H9 (cell line): ENCODE data around the gene KDM2B. TPM values are rescaled to one million over a fixed set of nuclear protein-coding genes. Genes with fewer than 3 reads are reported as not detected.

Experiments
- DNase-seq: peaks from one replicate; pipeline ENCODE4 v3.0.0-alpha.2; 2017
- H2AFZ ChIP-seq: one replicate; pipeline ENCODE4 v1.6.1; 2013; ENCODE audit warnings: mild to moderate bottlenecking, low read length, control low read depth, moderate library complexity
- H2AK5ac ChIP-seq: 2 replicates; pipeline ENCODE4 v1.6.1; 2013; ENCODE audit warnings: low read length, control low read depth, mixed read lengths; ENCODE audit not compliant: insufficient read length
- H2BK120ac ChIP-seq: one replicate; pipeline ENCODE4 v1.6.1; 2013; ENCODE audit warnings: low read depth, mild to moderate bottlenecking, low read length, control low read depth, inconsistent platforms; ENCODE audit not compliant: poor library complexity, severe bottlenecking
- H2BK12ac ChIP-seq: 2 replicates; pipeline ENCODE4 v1.6.1; 2013; ENCODE audit warnings: low read length, control low read depth, mixed read lengths, low read depth; ENCODE audit not compliant: insufficient read length
- H2BK15ac ChIP-seq: 2 replicates; pipeline ENCODE4 v1.6.1; 2013; ENCODE audit warnings: low read depth, low read length, control low read depth
- H2BK20ac ChIP-seq: one replicate; pipeline ENCODE4 v1.6.1; 2013; ENCODE audit warnings: low read depth, mild to moderate bottlenecking, low read length, control low read depth, inconsistent platforms; ENCODE audit not compliant: poor library complexity, severe bottlenecking
- H2BK5ac ChIP-seq: 2 replicates; pipeline ENCODE4 v1.6.1; 2013; ENCODE audit warnings: low read length, control low read depth, mixed read lengths; ENCODE audit not compliant: insufficient read length
- H3K14ac ChIP-seq: 2 replicates; pipeline ENCODE4 v1.6.1; 2013; ENCODE audit warnings: low read length, control low read depth; ENCODE audit not compliant: insufficient read depth
- H3K18ac ChIP-seq: 2 replicates; pipeline ENCODE4 v1.6.1; 2013; ENCODE audit warnings: low read depth, mild to moderate bottlenecking, mixed read lengths, low read length, control low read depth; ENCODE audit not compliant: insufficient read length
- H3K23ac ChIP-seq: 2 replicates; pipeline ENCODE4 v1.6.1; 2013; ENCODE audit warnings: low read length, control low read depth, mixed read lengths, low read depth; ENCODE audit not compliant: insufficient read length
- H3K23me2 ChIP-seq: 2 replicates; pipeline ENCODE4 v1.6.1; 2013; ENCODE audit warnings: low read depth, mild to moderate bottlenecking, mixed read lengths, low read length, control low read depth; ENCODE audit not compliant: insufficient read length, poor library complexity, severe bottlenecking
- H3K27ac ChIP-seq: 2 replicates; pipeline ENCODE4 v1.5.1; 2013; ENCODE audit warnings: low read length, control low read depth, mixed read lengths, low read depth; ENCODE audit not compliant: insufficient read length
- H3K27me3 ChIP-seq: 2 replicates; pipeline ENCODE4 v1.6.1; 2013; ENCODE audit warnings: low read length, control low read depth, inconsistent platforms; ENCODE audit not compliant: insufficient read depth
- H3K4ac ChIP-seq: 2 replicates; pipeline ENCODE4 v1.6.1; 2013; ENCODE audit warnings: low read depth, mild to moderate bottlenecking, control low read depth, inconsistent platforms, low read length, moderate library complexity
- H3K4me1 ChIP-seq: 2 replicates; pipeline ENCODE4 v1.6.1; 2013; ENCODE audit warnings: low read length, control low read depth, inconsistent platforms; ENCODE audit not compliant: insufficient read depth
- H3K4me2 ChIP-seq: 2 replicates; pipeline ENCODE4 v1.6.1; 2013; ENCODE audit warnings: low read length, control low read depth, mixed read lengths; ENCODE audit not compliant: insufficient read length, insufficient read depth
- H3K56ac ChIP-seq: 2 replicates; pipeline ENCODE4 v1.6.1; 2013; ENCODE audit warnings: low read depth, mild to moderate bottlenecking, mixed read lengths, low read length, control low read depth; ENCODE audit not compliant: insufficient read length
- H3K79me1 ChIP-seq: 2 replicates; pipeline ENCODE4 v1.6.1; 2013; ENCODE audit warnings: low read depth, mild to moderate bottlenecking, moderate library complexity, low read length, control low read depth, inconsistent platforms; ENCODE audit not compliant: insufficient read depth, poor library complexity, severe bottlenecking
- H3K79me2 ChIP-seq: 2 replicates; pipeline ENCODE4 v1.6.1; 2013; ENCODE audit warnings: low read length, control low read depth, inconsistent platforms; ENCODE audit not compliant: insufficient read depth
- H3K9ac ChIP-seq: 2 replicates; pipeline ENCODE4 v1.6.1; 2013; ENCODE audit warnings: low read length, control low read depth, mixed read lengths; ENCODE audit not compliant: insufficient read length; ENCODE audit errors: extremely low read depth
- H3K9me3 ChIP-seq: one replicate; pipeline ENCODE4 v1.6.1; 2013; ENCODE audit warnings: low read depth, low read length, inconsistent platforms; ENCODE audit not compliant: control insufficient read depth
- H3T11ph ChIP-seq: one replicate; pipeline ENCODE4 v1.6.1; 2013; ENCODE audit warnings: mild to moderate bottlenecking, low read length, control low read depth, inconsistent platforms
- H4K20me1 ChIP-seq: one replicate; pipeline ENCODE4 v1.6.1; 2013; ENCODE audit not compliant: control insufficient read depth, insufficient read length, insufficient read depth
- H4K5ac ChIP-seq: 2 replicates; pipeline ENCODE4 v1.6.1; 2013; ENCODE audit warnings: low read depth, mild to moderate bottlenecking, mixed read lengths, low read length, control low read depth; ENCODE audit not compliant: insufficient read length
- H4K8ac ChIP-seq: replicated peaks from 2 replicates; pipeline ENCODE4 v1.6.1; 2013; ENCODE audit warnings: low read length, control low read depth, mixed read lengths, low read depth; ENCODE audit not compliant: insufficient read length
- H4K91ac ChIP-seq: 2 replicates; pipeline ENCODE4 v1.6.1; 2013; ENCODE audit warnings: low read depth, mild to moderate bottlenecking, moderate library complexity, mixed read lengths, low read length, control low read depth; ENCODE audit not compliant: insufficient read length
- H3K27ac Mint-ChIP-seq, 3 experiments: 2 replicates in 2 of 3; 3 replicates in 1 of 3; pipeline ENCODE4 v1.8.0; 2020 to 2021; ENCODE audit warnings: mixed read lengths in 3 of 3, mild to moderate bottlenecking in 1 of 3, moderate library complexity in 1 of 3
- H3K27me3 Mint-ChIP-seq: 2 replicates; pipeline ENCODE4 v1.8.0; 2021; ENCODE audit warnings: low read depth, mild to moderate bottlenecking, moderate library complexity, mixed read lengths
- H3K36me3 Mint-ChIP-seq, 3 experiments: 2 replicates in 2 of 3; 3 replicates in 1 of 3; pipeline ENCODE4 v1.8.0; 2020 to 2021; ENCODE audit warnings: low read depth in 3 of 3, mixed read lengths in 3 of 3; ENCODE audit not compliant: insufficient read depth in 1 of 3
- H3K4me1 Mint-ChIP-seq, 2 experiments: 2 replicates each; pipeline ENCODE4 v1.8.0; 2020; ENCODE audit warnings: mixed read lengths in 2 of 2
- H3K4me3 Mint-ChIP-seq, 2 experiments: 2 replicates in 1 of 2; 3 replicates in 1 of 2; pipeline ENCODE4 v1.8.0; 2020 to 2021; ENCODE audit warnings: mild to moderate bottlenecking in 2 of 2, mixed read lengths in 2 of 2, moderate library complexity in 1 of 2
- H3K9me3 Mint-ChIP-seq, 2 experiments: 2 replicates in 1 of 2; 3 replicates in 1 of 2; pipeline ENCODE4 v1.8.0; 2020; ENCODE audit warnings: mild to moderate bottlenecking in 2 of 2, mixed read lengths in 2 of 2, moderate library complexity in 1 of 2
- WGBS: extraction: QIAGEN DNeasy Blood & Tissue Kit; methylation state at CpG from one replicate; pipeline ENCODE4 v1.1.7; 2013; ENCODE audit warnings: missing lambda C conversion rate, low lambda C conversion rate, mixed read lengths; ENCODE audit not compliant: insufficient read length; ENCODE audit errors: extremely low coverage; 5-methylcytosine and 5-hydroxymethylcytosine counted together
- total RNA-seq: library from RNA; stranded (reverse); gene quantifications from 2 replicates; pipeline ENCODE4 v1.2.1, GENCODE V29; 2021
- TF ChIP-seq, protein P1 (sequence below): fragments of 200-600 bp; sonication (generic); conservative IDR thresholded peaks from 3 replicates; pipeline ENCODE4 v1.8.0; 2021; ENCODE audit warnings: antibody characterized with exemption, mild to moderate bottlenecking

KDM2B gene
- total RNA-seq, 1 experiment from 2014 or later = 143 TPM

DNA sequence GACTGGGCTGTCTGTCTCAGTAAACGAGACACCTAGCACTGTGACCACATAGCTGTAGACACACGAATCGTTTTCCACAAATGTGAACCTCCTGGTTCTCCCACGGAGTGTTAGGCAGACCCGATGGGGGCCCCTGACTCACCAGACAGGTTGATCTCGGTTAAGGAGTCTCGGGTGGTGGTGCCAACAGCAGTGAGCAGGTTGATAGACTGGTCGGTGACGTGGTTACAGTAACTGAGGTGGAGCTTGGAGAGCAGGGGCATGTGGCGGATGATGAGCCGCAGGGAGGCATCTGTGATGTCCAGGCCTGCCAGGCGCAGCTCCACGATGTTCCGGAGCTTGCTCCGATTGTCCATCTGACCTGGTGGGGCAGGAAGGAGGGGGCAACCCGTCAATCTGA, 141.1 kb downstream of the KDM2B start:
- no peak overlapping the region for H4K8ac ChIP-seq
- H4K91ac ChIP-seq = no peak overlapping the region
- H3K23ac ChIP-seq = no peak overlapping the region
- no peak overlapping the region for H3K4ac ChIP-seq
- H3K4me1 ChIP-seq = no peaks in the 10 kb centered on the region
- no peak overlapping the region for H2BK20ac ChIP-seq
- H3K23me2 ChIP-seq = no peaks in the 10 kb centered on the region
- H3K4me2 ChIP-seq = no peak overlapping the region
- no peak overlapping the region for H2AFZ ChIP-seq
- no peak overlapping the region for H3K56ac ChIP-seq
- no peak overlapping the region for H2BK15ac ChIP-seq
- H3K27ac Mint-ChIP-seq = no peak overlapping the region
- H3K18ac ChIP-seq = no peak overlapping the region
- no peak overlapping the region for H2BK5ac ChIP-seq
- H3K79me1 ChIP-seq = peaks cover 7% of the 10 kb centered on the region
- no peak overlapping the region for H2AK5ac ChIP-seq
- H3K4me1 Mint-ChIP-seq = peaks cover 2 to 15% of the 10 kb centered on the region in 2 experiments; a peak in 2 of 4 replicates
- H2BK120ac ChIP-seq = no peak overlapping the region
- no peak overlapping the region for H3K9ac ChIP-seq
- TF ChIP-seq, protein P1, sequence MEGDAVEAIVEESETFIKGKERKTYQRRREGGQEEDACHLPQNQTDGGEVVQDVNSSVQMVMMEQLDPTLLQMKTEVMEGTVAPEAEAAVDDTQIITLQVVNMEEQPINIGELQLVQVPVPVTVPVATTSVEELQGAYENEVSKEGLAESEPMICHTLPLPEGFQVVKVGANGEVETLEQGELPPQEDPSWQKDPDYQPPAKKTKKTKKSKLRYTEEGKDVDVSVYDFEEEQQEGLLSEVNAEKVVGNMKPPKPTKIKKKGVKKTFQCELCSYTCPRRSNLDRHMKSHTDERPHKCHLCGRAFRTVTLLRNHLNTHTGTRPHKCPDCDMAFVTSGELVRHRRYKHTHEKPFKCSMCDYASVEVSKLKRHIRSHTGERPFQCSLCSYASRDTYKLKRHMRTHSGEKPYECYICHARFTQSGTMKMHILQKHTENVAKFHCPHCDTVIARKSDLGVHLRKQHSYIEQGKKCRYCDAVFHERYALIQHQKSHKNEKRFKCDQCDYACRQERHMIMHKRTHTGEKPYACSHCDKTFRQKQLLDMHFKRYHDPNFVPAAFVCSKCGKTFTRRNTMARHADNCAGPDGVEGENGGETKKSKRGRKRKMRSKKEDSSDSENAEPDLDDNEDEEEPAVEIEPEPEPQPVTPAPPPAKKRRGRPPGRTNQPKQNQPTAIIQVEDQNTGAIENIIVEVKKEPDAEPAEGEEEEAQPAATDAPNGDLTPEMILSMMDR = no peak
- no peak overlapping the region for H3T11ph ChIP-seq
- no peak overlapping the region for H2BK12ac ChIP-seq
- no peak overlapping the region for H3K14ac ChIP-seq
- DNase-seq = no peak
- peaks cover 1% of the 10 kb centered on the region; the same call in 1 of the 2 replicates for H3K27me3 Mint-ChIP-seq
- H4K20me1 ChIP-seq = peaks cover 3% of the 10 kb centered on the region
- no peaks in the 10 kb centered on the region for H3K27me3 ChIP-seq
- WGBS = no CpG with 5 or more reads among the region's 16 CpGs
- H3K36me3 Mint-ChIP-seq = peaks cover 57 to 93% (median 83%) of the 10 kb centered on the region in 3 experiments
- H3K9me3 ChIP-seq = no peaks in the 10 kb centered on the region
- H3K27ac ChIP-seq = no peak overlapping the region
- no peak overlapping the region for H4K5ac ChIP-seq
- peaks cover 0 to 4% of the 10 kb centered on the region in 2 experiments; a peak in 2 of 5 replicates for H3K9me3 Mint-ChIP-seq
- H3K4me3 Mint-ChIP-seq = no peak overlapping the region
- H3K79me2 ChIP-seq = no peaks in the 10 kb centered on the region
